ENCODE results near the gene BET1L.
"Not testable (repeated sequence)": the region's sequence is repeated elsewhere in the genome, so short reads cannot be mapped to it uniquely, and the experiment has no call there.

The BET1L gene

GRCh38 chr11:225734-226453 is 18.7 kb upstream of the BET1L start:
- DNase-seq = no peak

DNA sequence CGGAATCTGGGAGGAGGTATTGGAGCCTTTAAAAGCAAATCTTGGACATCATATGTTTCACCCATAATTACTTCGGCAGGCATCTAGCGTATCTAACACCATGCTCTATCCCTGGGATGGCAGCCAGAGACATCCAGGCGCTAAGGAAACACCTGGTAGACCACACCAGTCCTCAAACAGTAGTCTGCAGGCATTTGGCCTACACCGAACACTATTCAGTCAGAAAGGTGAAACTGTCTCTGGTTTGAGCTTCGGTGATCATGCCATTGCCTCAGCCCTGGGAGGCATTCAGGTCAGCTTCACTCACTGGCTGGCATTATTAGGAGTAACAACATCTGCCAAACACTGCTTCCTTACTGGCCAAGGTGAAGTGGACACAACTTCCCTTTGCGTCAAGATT is 17.2 kb upstream of the BET1L start:
- DNase-seq = no peak

- DNase-seq = no peak
Measured at GRCh38 chr11:223884-224283, 16.7 kb upstream of the BET1L start.

GRCh38 chr11:223026-223789 is 16.0 kb upstream of the BET1L start:
- no peak for DNase-seq

- no peak for DNase-seq
Measured at GRCh38 chr11:221998-222789, 15.0 kb upstream of the BET1L start.

DNA sequence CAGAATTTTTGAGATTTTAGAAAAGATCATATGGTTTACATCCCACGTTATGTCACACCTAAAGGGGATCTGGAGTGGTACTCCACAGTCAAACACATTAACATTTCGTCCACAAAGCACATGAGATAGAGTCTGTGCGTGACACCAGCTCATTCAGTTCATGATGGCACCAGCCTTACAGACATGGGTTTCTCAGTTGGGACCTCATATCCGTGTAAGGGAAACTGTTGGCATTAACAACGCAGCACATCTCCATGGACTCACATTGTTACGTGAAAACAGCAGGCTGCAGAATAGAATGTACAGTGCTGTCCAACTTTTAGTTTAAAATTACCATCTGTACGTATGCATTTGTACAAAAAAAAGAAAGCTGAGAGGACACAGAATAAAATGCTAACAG is 14.3 kb upstream of the BET1L start:
- DNase-seq = no peak

DNA sequence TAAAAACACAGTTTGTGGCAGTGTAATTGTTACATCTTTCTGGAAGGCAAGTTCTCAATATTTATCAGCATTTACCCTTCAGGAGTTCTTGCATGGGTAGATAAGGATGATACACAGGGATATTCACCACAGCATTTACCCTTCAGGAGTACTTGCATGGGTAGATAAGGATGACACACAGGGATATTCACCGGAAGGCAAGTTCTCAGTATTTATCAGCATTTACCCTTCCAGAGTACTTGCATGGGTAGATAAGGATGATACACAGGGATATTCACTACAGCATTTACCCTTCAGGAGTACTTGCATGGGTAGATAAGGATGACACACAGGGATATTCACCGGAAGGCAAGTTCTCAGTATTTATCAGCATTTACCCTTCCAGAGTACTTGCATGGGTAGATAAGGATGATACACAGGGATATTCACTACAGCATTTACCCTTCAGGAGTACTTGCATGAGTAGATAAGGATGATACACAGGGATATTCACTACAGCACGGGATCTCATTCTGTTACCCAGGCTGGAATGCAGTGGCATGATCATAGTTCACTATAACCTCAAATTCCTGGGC is 13.5 kb upstream of the BET1L start:
- DNase-seq = not testable (repeated sequence)

DNA sequence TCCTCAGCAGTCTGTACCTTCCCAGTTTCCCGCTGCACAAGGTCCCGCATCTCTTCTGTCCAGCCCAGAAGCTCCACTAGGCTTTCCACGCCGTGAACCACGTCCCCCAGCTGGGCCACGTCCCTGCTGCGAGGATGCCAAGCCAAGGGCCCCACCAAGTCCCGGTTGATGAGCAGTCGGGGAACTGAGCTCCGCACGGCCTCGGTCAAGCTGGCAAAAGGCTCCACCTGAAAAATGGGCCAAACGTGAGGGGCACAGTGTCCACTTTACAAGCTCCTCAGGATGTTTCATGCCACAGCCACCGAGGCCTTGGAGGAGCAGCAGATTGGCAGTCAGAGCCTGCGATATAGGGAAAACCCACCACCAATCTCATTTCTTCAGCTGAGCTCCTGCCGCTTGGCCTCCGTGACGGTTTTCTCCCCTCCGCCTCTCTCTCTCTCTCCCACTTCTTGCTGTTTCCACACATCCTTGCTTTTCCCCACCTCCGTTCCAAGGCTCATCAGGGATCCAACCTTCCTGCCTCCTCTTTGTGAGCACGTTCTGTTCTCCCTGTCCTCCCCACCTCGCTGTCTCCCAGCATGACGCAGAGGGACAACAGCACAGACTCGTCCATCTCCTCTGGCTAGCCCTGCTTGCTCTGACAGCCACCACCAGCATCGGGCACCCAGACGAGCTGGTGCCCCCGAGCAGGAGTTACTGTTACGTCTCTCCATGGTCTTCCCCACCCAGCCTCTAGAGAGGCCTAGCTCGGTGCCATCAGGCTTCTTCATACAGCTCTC is 11.8 kb upstream of the BET1L start:
- DNase-seq = no peak

GRCh38 chr11:217704-218103 is 10.5 kb upstream of the BET1L start:
- no peak for DNase-seq

DNA sequence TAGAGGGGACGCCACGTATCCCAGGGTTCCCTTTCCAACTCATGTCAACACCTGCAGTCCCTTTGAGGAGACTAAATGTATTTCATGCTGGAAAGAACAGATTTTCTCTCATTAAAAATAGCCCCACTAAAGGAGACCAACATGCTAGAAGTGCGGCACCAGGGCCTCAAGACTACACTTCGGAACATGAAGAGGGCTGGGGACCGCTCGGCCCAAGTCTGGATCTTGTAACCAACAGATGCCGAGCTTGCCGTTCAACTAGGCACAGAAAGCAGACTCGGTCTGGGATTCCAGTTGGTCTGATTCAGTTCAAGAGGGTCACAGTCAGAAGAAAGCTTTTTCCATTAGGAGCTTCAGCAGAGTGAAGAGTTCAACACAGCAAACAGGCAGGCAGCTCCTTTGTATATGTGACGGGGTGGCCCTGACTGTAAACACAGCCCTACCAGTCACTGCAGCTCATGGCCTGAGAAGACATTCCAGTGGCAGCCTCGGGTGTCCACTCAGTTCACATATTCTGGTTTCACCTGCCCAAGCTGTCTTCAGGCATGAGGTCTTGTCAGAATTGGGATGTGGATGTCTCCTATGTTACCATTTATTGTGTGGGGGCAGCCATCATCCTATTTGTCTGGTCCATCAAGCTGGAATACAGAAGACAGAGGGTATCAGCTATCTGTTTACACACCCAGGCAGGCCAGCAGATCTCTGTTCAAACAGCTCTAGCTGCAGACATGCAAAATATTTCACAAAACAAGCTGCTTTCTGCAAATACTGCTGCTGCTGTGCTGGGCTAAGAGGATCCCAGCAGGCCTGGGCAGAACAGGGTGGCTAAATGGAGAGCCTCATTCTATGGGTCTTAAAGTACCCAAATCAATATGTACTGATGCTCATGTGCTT is 9.1 kb upstream of the BET1L start:
- no peak for DNase-seq

- DNase-seq = no peak
Measured at GRCh38 chr11:215581-216037, 8.4 kb upstream of the BET1L start.

GRCh38 chr11:214083-214482 is 6.9 kb upstream of the BET1L start:
- DNase-seq = no peak

GRCh38 chr11:213111-213510 is 5.9 kb upstream of the BET1L start:
- DNase-seq = no peak

DNA sequence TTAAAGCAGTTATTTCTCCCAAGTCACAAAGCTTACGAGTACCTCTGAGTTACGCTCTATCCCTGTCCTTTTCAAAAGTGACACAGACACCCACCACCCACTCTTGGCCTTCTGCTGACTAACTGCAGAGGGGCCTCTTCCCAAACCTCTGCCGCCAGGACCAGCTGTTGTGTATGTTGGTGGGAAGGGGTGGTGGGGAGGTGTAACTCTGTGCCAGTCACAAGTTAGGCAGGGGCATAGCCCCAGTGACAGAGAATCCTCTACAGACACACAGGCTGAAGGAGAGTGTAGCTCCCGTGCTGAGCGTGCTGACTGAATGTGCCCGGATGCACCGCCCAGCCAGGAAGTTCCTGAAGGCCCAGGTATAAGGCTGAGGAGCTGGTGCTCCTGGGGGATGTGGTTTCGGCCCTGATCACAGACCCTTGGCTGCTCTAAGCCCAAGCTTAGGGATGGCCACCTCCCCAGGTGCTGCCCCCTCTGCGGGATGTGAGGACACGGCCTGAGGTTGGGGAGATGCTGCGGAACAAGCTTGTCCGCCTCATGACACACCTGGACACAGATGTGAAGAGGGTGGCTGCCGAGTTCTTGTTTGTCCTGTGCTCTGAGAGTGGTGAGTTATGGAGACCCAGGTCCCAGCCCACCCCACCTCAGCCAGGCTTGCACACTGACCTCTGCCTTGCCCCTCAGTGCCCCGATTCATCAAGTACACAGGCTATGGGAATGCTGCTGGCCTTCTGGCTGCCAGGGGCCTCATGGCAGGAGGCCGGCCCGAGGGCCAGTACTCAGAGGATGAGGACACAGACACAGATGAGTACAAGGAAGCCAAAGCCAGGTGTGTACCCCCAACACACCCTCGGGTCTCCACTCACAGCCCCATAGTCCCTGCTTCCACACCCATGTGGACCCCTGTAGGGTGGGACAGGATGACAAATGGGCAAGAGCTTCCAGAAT is 5.2 kb upstream of the BET1L start:
- no peak for DNase-seq

DNA sequence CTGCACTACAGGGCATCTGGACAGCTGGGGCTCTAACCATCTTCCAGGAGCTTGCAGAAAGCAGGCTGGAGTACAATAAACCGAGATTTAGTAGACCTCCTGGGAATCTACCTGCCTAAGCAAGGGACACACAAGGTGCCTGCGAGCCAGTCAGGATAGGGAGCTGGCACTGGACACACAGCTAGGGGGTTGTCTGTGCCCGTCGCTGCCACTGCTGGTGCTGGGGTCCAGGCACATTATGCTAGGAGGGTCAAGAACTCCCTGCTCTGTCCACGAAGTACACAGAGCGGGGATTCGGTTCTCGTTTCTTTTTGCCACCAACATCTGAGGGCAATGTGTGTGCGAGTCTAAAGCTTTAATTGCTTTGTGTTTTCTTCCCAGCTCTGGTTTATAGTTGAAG is 4.5 kb upstream of the BET1L start:
- no peak for DNase-seq

DNA sequence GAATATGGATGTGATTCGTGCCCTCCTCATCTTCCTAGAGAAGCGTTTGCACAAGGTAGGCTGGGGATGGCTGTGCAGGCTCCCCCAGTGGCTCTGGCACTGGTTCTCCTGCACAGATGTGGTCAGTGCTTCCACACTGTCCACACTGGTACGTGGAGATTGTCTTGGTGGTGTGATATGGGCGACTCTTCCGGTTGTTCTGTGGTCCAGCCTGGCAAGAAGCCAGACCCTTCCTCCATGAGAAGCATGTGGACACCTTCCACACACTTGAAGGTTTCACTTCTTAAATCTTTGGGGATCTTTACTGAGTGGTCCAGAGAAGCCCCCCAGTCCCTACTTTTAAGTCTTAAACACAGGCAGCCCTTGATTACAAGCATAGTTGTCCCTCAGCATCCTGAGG is 4.1 kb upstream of the BET1L start:
- DNase-seq = no peak

DNA sequence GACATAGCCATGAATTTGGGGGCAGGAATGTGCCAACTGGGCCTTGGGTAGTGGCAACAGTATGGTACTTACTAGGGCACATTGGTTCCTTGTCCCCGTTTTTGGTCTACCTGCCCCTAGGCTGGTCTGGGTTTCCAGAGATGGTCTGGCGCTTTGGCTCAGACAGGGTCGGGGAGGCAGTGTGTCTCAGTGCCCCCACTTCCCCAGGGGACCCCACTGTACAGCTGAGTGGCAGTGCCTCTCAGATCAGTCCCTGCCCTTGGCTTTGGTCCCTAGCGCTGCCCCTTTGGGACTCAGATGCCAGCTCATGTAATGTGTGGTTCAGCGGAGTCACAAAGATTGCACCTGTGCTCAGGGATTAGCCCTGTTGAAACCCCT is 3.6 kb upstream of the BET1L start:
- no peak for DNase-seq

DNA sequence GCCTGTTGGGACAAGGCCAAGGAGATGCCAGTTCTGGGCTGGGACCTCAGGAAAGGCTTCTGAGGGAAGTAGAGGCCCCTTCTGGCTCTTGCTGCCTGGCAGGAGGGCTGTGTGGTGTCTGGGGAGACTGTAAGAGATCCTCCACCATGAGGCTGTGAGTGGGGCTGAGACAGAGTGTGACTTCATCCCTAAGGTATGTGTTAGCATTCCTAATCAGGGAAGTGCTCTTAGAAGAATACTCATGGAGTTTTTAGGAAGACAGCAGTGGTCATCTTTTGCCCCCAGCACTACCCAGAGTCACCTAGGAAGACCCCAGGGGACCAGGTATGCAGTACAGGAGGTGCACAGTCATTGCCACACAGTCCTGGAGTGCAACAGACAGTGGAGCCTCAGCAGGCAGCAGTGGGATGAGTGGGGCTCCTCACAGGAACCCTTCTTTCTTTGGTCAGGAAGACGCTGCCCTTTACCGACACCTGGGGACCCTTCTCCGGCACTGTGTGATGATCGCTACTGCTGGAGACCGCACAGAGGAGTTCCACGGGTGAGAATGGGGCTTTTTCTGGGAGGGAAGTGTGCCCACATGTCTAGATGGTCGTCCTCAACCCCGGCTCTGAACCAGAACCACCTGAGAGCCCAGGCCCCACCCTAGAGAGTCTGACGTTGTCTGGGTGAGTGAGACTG is 3.1 kb upstream of the BET1L start:
- DNase-seq = no peak

DNA sequence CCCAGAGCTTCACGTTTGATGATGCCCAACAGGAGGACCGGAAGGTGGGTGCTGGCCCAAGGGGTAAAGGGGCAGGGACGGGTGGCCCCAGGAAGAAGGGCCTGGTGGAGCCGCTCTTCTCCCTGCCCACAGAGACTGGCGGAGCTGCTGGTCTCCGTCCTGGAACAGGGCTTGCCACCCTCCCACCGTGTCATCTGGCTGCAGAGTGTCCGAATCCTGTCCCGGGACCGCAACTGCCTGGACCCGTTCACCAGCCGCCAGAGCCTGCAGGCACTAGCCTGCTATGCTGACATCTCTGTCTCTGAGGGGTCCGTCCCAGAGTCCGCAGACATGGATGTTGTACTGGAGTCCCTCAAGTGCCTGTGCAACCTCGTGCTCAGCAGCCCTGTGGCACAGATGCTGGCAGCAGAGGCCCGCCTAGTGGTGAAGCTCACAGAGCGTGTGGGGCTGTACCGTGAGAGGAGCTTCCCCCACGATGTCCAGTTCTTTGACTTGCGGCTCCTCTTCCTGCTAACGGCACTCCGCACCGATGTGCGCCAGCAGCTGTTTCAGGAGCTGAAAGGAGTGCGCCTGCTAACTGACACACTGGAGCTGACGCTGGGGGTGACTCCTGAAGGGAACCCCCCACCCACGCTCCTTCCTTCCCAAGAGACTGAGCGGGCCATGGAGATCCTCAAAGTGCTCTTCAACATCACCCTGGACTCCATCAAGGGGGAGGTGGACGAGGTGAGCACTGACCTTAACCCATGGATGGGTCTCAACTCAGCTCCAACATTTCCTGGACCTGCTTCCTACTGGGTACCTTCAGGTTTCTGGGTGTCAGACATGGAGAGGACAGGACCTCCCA is 2.3 kb upstream of the BET1L start:
- no peak for DNase-seq

Measured in CD4-positive, alpha-beta T cell treated with Interleukin-12 subunit alpha and Interleukin-12 subunit beta, for 1 hour (primary cell).